Right lobe of liver (tissue), 4 donors: Measurements from ENCODE around the gene KIRREL3.

Source experiments
- POLR2A ChIP-seq: fragments of 450-650 bp; IDR thresholded peaks from one replicate; pipeline ENCODE4 v1.6.1; 2017; ENCODE audit warnings: antibody characterized with exemption, mild to moderate bottlenecking
- TF ChIP-seq, protein P1 (sequence below), 4 donors: fragments of 200-600 bp in 3 of 4; fragments of 450-650 bp in 1 of 4; IDR thresholded peaks; one replicate each; pipeline versions ENCODE4 v1.5.1 to v1.8.0; 2016 to 2022; ENCODE audit warnings: antibody characterized with exemption in 4 of 4, mild to moderate bottlenecking in 2 of 4
- donor health status: DM: no; HTN: no; CAD: no.
- donor health status: DM: no; HTN: no; CAD: no.
- donor health status: DM: no; HTN: yes; CAD: no.

DNA sequence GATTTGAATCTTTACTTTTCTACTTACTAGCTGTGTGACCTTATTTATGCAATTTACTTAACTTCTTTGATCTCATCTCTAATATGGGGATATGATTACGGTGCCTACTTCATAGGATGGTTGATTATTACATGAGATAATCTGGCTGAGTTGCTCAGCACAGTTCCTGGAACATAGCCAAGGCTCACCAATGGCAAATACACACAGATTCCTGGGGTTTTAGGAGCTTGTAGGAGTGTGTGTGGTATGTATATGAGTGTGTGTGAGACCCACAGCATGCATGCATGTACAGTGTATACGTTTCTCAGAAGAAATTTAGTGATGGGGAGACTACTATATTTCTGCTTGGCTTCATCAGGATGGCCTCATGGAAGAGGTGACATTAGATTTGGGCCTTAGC lies 256.9 kb downstream of the KIRREL3 start:
- TF ChIP-seq, protein P1, sequence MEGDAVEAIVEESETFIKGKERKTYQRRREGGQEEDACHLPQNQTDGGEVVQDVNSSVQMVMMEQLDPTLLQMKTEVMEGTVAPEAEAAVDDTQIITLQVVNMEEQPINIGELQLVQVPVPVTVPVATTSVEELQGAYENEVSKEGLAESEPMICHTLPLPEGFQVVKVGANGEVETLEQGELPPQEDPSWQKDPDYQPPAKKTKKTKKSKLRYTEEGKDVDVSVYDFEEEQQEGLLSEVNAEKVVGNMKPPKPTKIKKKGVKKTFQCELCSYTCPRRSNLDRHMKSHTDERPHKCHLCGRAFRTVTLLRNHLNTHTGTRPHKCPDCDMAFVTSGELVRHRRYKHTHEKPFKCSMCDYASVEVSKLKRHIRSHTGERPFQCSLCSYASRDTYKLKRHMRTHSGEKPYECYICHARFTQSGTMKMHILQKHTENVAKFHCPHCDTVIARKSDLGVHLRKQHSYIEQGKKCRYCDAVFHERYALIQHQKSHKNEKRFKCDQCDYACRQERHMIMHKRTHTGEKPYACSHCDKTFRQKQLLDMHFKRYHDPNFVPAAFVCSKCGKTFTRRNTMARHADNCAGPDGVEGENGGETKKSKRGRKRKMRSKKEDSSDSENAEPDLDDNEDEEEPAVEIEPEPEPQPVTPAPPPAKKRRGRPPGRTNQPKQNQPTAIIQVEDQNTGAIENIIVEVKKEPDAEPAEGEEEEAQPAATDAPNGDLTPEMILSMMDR (IDR thresholded peaks at IDR 0.05), result no peak
- no peak for TF ChIP-seq POLR2A
